Right kidney (tissue), 1 donor: ENCODE results near the gene EEFSEC.

ENCODE experiments used
- DNase-seq: peaks from one replicate; pipeline ENCODE4 v3.0.0-alpha.2; 2016

The EEFSEC gene

DNA sequence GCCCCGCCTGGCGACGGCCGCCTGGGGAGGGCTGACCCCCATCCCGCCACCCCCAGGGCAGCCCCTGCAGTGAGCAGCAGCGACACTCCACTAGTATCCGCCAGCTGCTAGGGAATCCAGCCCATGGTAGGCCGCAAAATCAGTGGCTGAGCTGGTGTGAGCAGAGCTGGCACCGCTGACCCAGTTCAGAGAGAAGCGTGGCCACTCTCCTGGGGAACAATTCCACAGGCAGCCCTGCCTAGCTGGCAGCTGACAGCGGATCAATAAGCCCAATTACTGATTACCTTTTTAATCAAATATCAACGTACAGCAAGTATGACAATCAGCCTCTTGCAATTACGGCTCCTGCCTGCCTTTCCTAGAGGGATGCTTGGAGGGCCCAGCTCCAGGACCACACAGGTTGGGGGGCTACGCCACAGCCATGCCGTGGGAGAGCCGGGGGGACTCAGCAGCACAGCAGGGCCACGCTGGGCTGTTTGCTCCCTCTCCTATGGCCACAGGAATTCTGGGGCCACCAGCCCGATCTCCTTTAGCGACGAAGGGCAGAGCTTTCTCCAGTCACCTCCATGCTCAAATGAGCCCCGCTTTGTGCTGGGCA lies 299.5 kb downstream of the EEFSEC start:
- no peak for DNase-seq

DNA sequence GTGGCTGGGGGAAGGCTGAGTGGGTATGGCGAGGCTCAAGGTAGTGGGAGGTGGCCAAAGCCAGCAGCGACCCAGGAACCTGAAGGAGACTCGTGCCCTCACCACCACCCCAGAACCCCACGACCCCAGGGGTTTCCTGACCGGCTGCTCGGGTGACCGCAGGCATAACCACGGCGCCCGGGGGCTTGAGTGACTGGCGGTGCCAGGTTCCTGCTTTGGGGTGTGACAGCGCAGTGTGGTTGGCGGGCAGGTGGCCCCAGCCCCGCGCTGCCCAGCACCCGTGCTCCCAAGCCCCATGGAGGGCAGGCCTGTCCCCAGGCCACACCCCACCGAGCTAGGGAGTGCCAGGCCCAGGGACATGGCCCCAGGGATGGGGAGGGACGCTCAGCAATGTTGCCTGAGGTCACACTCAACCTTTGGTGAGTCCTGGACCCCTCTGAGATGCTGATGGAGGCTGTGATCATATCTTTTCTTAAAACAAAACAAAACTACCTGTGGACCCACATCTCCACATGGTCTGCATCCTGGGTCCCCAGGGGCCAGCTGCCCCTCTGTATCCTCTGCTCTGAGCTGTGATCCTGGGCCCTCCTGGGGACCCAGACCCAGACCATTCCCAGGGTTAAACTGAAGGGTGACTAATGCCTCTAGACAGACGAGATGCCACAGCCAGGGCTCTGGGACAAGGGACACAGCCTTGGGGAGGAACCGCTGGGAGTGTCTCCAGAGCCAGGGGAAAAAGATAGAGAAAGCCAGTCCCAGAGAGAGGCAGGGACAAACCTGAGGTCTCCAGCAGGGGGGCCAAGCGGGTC lies 300.4 kb downstream of the EEFSEC start:
- no peak for DNase-seq

DNA sequence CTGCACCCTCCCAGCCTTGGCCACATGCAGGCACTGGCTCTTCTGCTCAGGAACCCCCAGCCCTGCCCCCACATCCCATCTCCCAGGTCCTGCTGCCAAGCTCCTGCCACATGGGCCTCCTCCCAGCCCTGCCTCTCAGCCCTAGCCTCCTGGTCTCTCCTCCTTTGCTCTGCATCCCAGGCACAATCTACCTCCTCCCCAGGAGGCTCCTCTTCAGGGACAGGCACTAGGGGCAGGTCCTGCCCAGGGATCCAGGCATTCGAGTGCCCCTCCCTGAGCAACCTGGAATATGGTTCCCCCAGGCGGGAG lies 301.0 kb downstream of the EEFSEC start:
- no peak for DNase-seq

DNA sequence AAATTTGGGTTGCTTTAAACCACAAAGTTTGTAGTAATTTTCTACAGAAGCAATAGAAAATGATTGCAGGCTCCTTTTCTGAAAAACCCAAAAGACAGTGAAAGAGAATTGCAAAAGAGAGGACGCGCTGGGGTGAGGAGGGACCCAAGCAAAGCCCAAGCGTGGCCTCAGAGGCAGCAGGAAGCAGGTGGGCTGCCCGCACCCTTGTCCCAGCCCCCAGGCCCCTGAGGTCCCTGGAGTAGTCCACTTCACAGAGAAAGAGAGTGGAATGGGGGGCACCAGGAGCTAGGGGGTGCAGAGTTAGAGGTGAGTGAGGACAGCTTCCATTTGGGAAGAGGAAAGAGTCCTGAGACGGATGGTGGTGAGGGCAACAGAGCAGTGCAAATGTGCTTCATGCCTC lies 301.8 kb downstream of the EEFSEC start:
- no peak for DNase-seq

DNA sequence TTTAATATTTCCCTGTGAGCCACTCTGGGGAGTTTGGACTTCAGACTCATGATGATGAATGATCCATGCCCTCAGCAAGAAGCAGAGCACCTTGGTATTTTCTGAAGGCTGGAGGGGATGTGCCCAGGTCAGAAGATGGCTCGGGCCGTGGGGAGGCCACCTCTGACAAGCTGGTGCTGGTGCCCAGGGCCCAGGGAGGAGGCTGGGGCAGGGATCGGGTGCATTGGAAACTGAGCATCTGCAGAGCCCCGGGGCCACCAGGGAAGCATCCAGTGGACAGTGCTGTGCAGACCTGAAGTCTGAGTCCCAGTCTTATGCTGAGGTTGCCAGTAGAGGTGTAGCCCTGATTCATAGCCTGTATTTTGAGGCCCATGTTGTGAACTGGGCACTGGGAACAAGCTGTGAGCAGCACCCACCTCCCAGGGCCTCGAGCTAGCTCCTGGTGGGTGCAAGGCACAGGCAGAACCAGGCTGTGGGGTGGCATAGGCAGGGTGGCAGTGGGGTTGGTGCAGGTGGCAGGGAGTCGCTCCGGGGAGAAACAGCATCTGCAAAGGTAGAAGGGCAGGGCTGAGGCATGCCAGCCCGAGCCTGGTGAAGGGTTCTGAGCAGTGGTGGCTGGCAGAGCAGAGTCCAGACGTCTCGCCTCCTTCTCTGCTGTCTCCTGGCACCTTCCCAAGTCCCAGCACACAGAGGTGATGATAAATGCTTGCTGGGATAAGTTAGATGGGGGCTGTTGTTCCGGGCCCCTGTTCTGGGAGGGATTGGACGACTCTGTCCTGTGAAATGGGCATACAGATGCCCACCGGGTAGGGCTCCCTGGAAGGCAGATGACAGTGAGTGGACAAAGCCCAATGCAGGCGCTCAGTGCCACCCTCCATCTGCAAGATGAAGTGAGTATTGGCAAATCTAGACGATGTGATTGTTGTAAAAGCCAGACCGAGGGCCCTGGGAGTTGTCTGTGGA lies 302.8 kb downstream of the EEFSEC start:
- DNase-seq = no peak

DNA sequence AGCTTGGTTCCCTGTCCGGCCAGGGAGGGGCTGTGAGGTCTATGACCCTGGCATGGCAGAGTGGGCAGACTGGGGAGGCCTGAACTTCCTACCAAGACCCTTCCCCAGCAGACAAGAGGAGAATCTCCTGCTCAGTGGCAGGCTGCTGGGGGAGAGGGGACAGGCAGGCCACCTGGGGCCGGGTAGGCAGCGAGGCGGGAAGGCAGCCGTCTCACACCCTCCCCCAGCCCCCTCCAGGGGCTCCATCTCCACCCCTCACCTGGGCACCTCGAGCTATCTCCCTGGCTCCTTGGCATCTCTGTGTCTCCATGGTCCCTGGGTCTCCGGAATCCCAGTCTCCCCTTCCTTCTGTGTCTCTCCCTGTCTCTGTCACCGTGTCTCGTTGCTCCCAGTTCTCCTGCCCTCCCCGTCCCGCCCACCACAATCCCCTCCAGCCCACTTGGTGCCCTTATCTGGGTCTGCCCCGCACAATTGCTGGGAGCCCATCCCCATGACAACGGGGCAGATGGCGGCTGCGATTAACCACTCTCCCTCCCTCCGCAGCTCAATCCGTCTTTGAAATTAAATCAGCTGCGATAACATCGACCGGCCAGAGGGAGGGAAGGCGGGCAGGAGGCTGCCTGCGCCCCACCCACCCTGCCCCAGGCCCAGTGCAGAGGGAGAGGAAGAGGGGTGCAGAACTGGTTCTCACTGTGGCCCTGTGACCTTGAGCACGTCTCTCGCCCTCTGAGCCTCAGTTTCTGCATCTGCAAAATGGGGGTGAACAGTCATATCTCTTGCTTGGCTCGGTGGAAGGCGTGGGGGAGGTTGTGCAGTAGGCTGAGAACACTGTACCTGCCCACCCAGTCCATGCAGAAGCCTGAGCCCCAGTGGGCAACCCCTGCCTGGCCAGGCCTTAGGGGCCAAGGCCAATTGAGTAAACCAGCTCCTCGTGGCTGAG lies 303.8 kb downstream of the EEFSEC start:
- DNase-seq = no peak

DNA sequence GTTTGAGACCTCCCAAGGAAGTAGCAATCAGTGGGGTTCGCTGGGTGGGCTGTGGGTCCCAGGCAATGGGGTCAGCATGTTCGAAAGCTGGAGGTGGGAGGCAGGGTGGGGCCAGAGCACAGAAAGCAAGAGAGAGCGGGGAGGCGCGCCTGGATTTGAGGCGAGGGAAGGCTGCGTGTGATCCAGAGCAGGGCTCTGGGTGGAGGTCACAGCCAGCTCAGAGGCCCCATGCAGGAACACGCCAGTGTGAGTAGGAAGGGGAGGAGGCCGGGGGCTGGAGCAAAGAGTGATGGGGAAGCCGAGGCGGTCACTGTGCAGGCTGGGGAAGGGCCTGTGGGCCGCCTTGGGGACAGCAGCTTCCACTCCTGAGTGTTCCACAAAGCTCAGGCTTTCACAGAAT lies 304.7 kb downstream of the EEFSEC start:
- DNase-seq = no peak
